ENCODE results near the gene SH3BP5.

DNA sequence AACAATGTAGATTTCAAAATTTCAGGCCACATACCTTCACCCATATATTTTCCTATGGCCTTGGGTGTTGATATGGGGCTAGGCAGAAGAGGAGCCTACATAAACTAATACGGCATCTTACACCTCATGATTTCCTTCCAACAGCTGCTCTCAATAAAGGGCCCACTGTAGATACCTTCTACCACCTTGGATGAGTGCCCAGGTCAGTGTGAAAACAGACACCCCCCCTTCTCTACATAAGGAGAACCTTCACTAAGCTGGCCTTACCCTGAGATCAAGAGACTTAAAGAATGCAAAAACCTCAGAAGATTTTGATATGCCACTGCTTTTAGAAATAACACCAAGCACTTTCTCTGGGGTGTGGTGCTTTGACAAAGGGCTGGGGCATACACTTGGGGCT lies 42.7 kb downstream of the SH3BP5 start:
- no peak for TF ChIP-seq POLR2A (IDR thresholded peaks at IDR 0.05)
- TF ChIP-seq, protein P1, sequence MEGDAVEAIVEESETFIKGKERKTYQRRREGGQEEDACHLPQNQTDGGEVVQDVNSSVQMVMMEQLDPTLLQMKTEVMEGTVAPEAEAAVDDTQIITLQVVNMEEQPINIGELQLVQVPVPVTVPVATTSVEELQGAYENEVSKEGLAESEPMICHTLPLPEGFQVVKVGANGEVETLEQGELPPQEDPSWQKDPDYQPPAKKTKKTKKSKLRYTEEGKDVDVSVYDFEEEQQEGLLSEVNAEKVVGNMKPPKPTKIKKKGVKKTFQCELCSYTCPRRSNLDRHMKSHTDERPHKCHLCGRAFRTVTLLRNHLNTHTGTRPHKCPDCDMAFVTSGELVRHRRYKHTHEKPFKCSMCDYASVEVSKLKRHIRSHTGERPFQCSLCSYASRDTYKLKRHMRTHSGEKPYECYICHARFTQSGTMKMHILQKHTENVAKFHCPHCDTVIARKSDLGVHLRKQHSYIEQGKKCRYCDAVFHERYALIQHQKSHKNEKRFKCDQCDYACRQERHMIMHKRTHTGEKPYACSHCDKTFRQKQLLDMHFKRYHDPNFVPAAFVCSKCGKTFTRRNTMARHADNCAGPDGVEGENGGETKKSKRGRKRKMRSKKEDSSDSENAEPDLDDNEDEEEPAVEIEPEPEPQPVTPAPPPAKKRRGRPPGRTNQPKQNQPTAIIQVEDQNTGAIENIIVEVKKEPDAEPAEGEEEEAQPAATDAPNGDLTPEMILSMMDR (IDR thresholded peaks at IDR 0.05), result no peak
